NCI-H2227 (cell line): ENCODE measurements around the gene ASB15.
A peak's percentile ranks its signal among the peaks of the same experiment; 100 is the strongest.
"Not testable (repeated sequence)": the region's sequence is repeated elsewhere in the genome, so short reads cannot be mapped to it uniquely, and the experiment has no call there.

Source experiments
- DNase-seq: peaks from one replicate; lab custom pipeline; 2025; ENCODE audit not compliant: unreplicated experiment; lab: John Stamatoyannopoulos, UW

ASB15 gene

GRCh38 chr7:123634011-123634573, 32.5 kb downstream of the ASB15 start:
- not testable (repeated sequence) for DNase-seq

GRCh38 chr7:123635551-123636359, 34.1 kb downstream of the ASB15 start:
- DNase-seq: peak; percentile 23

GRCh38 chr7:123637203-123637602, 35.6 kb downstream of the ASB15 start:
- peak; percentile 7 for DNase-seq

- DNase-seq: no peak
These were observed 36.3 kb downstream of the ASB15 start for GRCh38 chr7:123637878-123638277.

GRCh38 chr7:123639631-123640030, 38.0 kb downstream of the ASB15 start:
- DNase-seq: no peak

GRCh38 chr7:123640583-123640982, 39.0 kb downstream of the ASB15 start:
- DNase-seq: no peak

- no peak for DNase-seq
These were observed 40.3 kb downstream of the ASB15 start for GRCh38 chr7:123641901-123642300.

- peak; percentile 80 for DNase-seq
These were observed 42.1 kb downstream of the ASB15 start for GRCh38 chr7:123643495-123644441.

- DNase-seq: no peak
These were observed 43.9 kb downstream of the ASB15 start for GRCh38 chr7:123645516-123645915.

- no peak for DNase-seq
These were observed 45.6 kb downstream of the ASB15 start for GRCh38 chr7:123647106-123647730.

- no peak for DNase-seq
These were observed 48.3 kb downstream of the ASB15 start for GRCh38 chr7:123649964-123650363.

- DNase-seq: no peak
These were observed 49.0 kb downstream of the ASB15 start for GRCh38 chr7:123650595-123650994.

- DNase-seq: no peak
These were observed 50.8 kb downstream of the ASB15 start for GRCh38 chr7:123652406-123652805.

GRCh38 chr7:123653162-123653561, 51.5 kb downstream of the ASB15 start:
- DNase-seq: no peak

GRCh38 chr7:123655614-123656013, 54.0 kb downstream of the ASB15 start, which contains the start of gene LMOD2:
Gene LMOD2 (plus strand): TSS chr7:123655866. CDS start chr7:123655964, 98 bp downstream.
- no peak for DNase-seq

- DNase-seq: no peak
These were observed 55.1 kb downstream of the ASB15 start for GRCh38 chr7:123656544-123657303.

- DNase-seq: no peak
These were observed 55.7 kb downstream of the ASB15 start for GRCh38 chr7:123657304-123657685.

GRCh38 chr7:123658023-123658422, 56.4 kb downstream of the ASB15 start:
- DNase-seq: no peak

- no peak for DNase-seq
These were observed 59.1 kb downstream of the ASB15 start for GRCh38 chr7:123660514-123661354.
